GM12872 (cell line): ENCODE results near the gene PTCRA.

Experiments
- CTCF ChIP-seq: IDR thresholded peaks from 3 replicates; pipeline ENCODE4 v1.5.1; 2011; ENCODE audit warnings: low read depth, mild to moderate bottlenecking, low read length, moderate library complexity; ENCODE audit not compliant: insufficient read depth

The PTCRA gene

GRCh38 chr6:42942444-42942843 is 26.6 kb downstream of the PTCRA start:
- TF ChIP-seq CTCF: no peak

- no peak for TF ChIP-seq CTCF
These were observed 32.1 kb downstream of the PTCRA start for GRCh38 chr6:42947950-42948349.

- no peak for TF ChIP-seq CTCF
These were observed 36.5 kb downstream of the PTCRA start for GRCh38 chr6:42952389-42952788.

- no peak for TF ChIP-seq CTCF
These were observed 42.3 kb downstream of the PTCRA start for GRCh38 chr6:42958125-42958524.

- no peak for TF ChIP-seq CTCF
These were observed 44.0 kb downstream of the PTCRA start for GRCh38 chr6:42959917-42960242.

GRCh38 chr6:42960243-42961019 is 44.6 kb downstream of the PTCRA start, which contains the start of gene GNMT:
Gene GNMT, plus strand, starts transcription at chr6:42960754. Its CDS starts 14 bp downstream, at chr6:42960768.
- TF ChIP-seq CTCF: no peak

- TF ChIP-seq CTCF: no peak
These were observed 45.2 kb downstream of the PTCRA start for GRCh38 chr6:42961020-42961470.
